Caco-2 (cell line): Measurements from ENCODE around the gene PPA2. TPM values are rescaled to one million over a fixed set of nuclear protein-coding genes. Genes with fewer than 3 reads are reported as not detected.

Experiments used
- BruUV-seq: library from RNA; stranded (reverse); fragments of 400-500 nt; replicated peaks from 2 replicates; lab custom pipeline; 2021; lab: Mats Ljungman, UMichigan
- CTCF ChIA-PET: fragments of 300-600 bp; sonication (Branson Sonifier 250); formaldehyde crosslinking; loops from one replicate; lab custom pipeline; 2022; ENCODE audit warnings: antibody characterized with exemption; lab: Charles Lee
- POLR2A ChIA-PET: fragments of 300-600 bp; sonication (Branson Sonifier 250); formaldehyde crosslinking; loops from one replicate; lab custom pipeline; 2022; ENCODE audit warnings: antibody characterized with exemption; lab: Charles Lee
- DNase-seq, 2 experiments: peaks; one replicate each; pipeline versions ENCODE4 v3.0.0 to v3.0.0-alpha.2; 2020 to 2022
- H3K27me3 ChIP-seq: replicated peaks from 2 replicates; pipeline ENCODE4 v1.6.0; 2011; ENCODE audit warnings: low read length; ENCODE audit not compliant: control insufficient read depth, insufficient read depth
- H3K36me3 ChIP-seq: 2 replicates; pipeline ENCODE4 v1.5.1; 2011; ENCODE audit warnings: low read length; ENCODE audit not compliant: control insufficient read depth, insufficient read depth
- H3K4me1 ChIP-seq: fragments of 250-450 bp; sonication (Bioruptor Pico); 2 replicates; pipeline ENCODE4 v1.5.1; 2020; ENCODE audit warnings: mild to moderate bottlenecking
- H3K4me3 ChIP-seq: 2 replicates; pipeline ENCODE4 v1.5.1; 2011; ENCODE audit warnings: low read depth, mild to moderate bottlenecking, control low read depth, low read length
- H3K9me3 ChIP-seq: fragments of 250-450 bp; sonication (Bioruptor Pico); 2 replicates; pipeline ENCODE4 v1.5.1; 2020; ENCODE audit warnings: mild to moderate bottlenecking, moderate library complexity
- H3K27ac Mint-ChIP-seq: one replicate; pipeline ENCODE4 v1.8.0; 2022; ENCODE audit warnings: mixed read lengths; ENCODE audit not compliant: unreplicated experiment
- H3K27me3 Mint-ChIP-seq: one replicate; pipeline ENCODE4 v1.8.0; 2022; ENCODE audit warnings: mixed read lengths; ENCODE audit not compliant: insufficient read depth, unreplicated experiment
- H3K36me3 Mint-ChIP-seq: one replicate; pipeline ENCODE4 v1.8.0; 2022; ENCODE audit warnings: mild to moderate bottlenecking, mixed read lengths; ENCODE audit not compliant: insufficient read depth, unreplicated experiment
- H3K4me1 Mint-ChIP-seq: one replicate; pipeline ENCODE4 v1.8.0; 2022; ENCODE audit warnings: low read depth, mixed read lengths; ENCODE audit not compliant: unreplicated experiment
- H3K4me3 Mint-ChIP-seq: one replicate; pipeline ENCODE4 v1.8.0; 2022; ENCODE audit warnings: mild to moderate bottlenecking, moderate library complexity, mixed read lengths; ENCODE audit not compliant: unreplicated experiment
- H3K9me3 Mint-ChIP-seq: one replicate; pipeline ENCODE4 v1.8.0; 2022; ENCODE audit warnings: mixed read lengths; ENCODE audit not compliant: unreplicated experiment
- intact Hi-C: fragments of 100-400 bp; cut with micrococcal nuclease; formaldehyde crosslinking; loops from one replicate; pipeline ENCODE4 v1.10.0; 2022; ENCODE audit not compliant: unreplicated experiment
- total RNA-seq: library from RNA; stranded (reverse); gene quantifications from 2 replicates; pipeline ENCODE4 v1.2.3, GENCODE V29; 2022
- TF ChIP-seq, protein P1 (sequence below), 2 experiments: fragments of 200-600 bp in 1 of 2; IDR thresholded peaks; 1 replicate in 1 of 2; 2 replicates in 1 of 2; pipeline versions ENCODE4 v1.5.1 to v1.8.0; 2011 to 2022; ENCODE audit warnings: antibody characterized with exemption in 1 of 2, control low read depth in 1 of 2, inconsistent platforms in 1 of 2, low read depth in 1 of 2, low read length in 1 of 2, mild to moderate bottlenecking in 1 of 2, moderate library complexity in 1 of 2; ENCODE audit not compliant: insufficient read depth in 1 of 2, severe bottlenecking in 1 of 2, unreplicated experiment in 1 of 2

PPA2 gene
- total RNA-seq, 1 experiment from 2014 or later, result 85.4 TPM

GRCh38 chr4:105399532-105400161 lies 74.2 kb downstream of the PPA2 start:
- Histone ChIP-seq H3K27me3 (no peaks in the 10 kb centered on the region), H3K4me3 (no peak overlapping the region), H3K4me1 (no peaks in the 10 kb centered on the region), H3K36me3 (no peaks in the 10 kb centered on the region), H3K9me3 (no peaks in the 10 kb centered on the region)
- H3K4me1 Mint-ChIP-seq, result no peaks in the 10 kb centered on the region
- intact Hi-C loops, result loop anchor here (5.0 kb wide), 1 partner anchor 73 kb away; the partner anchor contains the start of gene PPA2
- no peaks in the 10 kb centered on the region for H3K36me3 Mint-ChIP-seq
- ChIA-PET CTCF (no interaction called here), POLR2A (no interaction called here)
- H3K27ac Mint-ChIP-seq, result no peak overlapping the region
- TF ChIP-seq, protein P1, sequence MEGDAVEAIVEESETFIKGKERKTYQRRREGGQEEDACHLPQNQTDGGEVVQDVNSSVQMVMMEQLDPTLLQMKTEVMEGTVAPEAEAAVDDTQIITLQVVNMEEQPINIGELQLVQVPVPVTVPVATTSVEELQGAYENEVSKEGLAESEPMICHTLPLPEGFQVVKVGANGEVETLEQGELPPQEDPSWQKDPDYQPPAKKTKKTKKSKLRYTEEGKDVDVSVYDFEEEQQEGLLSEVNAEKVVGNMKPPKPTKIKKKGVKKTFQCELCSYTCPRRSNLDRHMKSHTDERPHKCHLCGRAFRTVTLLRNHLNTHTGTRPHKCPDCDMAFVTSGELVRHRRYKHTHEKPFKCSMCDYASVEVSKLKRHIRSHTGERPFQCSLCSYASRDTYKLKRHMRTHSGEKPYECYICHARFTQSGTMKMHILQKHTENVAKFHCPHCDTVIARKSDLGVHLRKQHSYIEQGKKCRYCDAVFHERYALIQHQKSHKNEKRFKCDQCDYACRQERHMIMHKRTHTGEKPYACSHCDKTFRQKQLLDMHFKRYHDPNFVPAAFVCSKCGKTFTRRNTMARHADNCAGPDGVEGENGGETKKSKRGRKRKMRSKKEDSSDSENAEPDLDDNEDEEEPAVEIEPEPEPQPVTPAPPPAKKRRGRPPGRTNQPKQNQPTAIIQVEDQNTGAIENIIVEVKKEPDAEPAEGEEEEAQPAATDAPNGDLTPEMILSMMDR (IDR thresholded peaks at IDR 0.05; ENCODE audit: insufficient read depth in 1 of 2, low read depth in 1 of 2, low read length in 1 of 2, severe bottlenecking in 1 of 2, unreplicated experiment in 1 of 2), result no peak
- no peaks in the 10 kb centered on the region for H3K27me3 Mint-ChIP-seq
- no peaks in the 10 kb centered on the region for H3K9me3 Mint-ChIP-seq
- DNase-seq, result no peak
- no TSS peak for BruUV-seq
- no peak overlapping the region for H3K4me3 Mint-ChIP-seq

DNA sequence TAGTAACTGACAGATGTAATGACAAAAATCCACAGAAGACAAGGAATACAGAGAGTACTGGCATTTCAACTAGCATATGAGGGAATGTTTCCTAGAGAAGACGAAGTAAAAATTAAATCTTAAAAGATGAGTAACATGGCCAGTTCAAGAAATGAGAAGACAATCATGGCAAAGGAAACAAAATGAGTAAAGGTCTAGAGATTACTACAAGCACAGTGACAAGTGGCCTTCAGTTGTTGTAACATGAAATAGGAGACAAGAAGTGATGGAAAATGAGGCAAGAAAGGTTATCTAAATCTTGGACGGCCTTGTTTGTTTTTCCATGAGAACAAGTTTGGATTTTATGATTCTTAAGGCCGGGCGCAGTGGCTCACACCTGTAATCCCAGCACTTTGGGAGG lies 81.0 kb downstream of the PPA2 start:
- POLR2A ChIA-PET, result no interaction called here

GRCh38 chr4:105389167-105389566 lies 84.7 kb downstream of the PPA2 start:
- Mint-ChIP-seq H3K9me3 (no peaks in the 10 kb centered on the region), H3K4me1 (no peaks in the 10 kb centered on the region), H3K27me3 (no peaks in the 10 kb centered on the region), H3K27ac (no peak overlapping the region), H3K36me3 (no peaks in the 10 kb centered on the region), H3K4me3 (no peak overlapping the region)
- Histone ChIP-seq H3K27me3 (no peaks in the 10 kb centered on the region), H3K4me3 (no peak overlapping the region), H3K36me3 (no peaks in the 10 kb centered on the region), H3K4me1 (no peaks in the 10 kb centered on the region), H3K9me3 (no peaks in the 10 kb centered on the region)
- CTCF ChIA-PET, result no interaction called here
- BruUV-seq, result no TSS peak
- POLR2A ChIA-PET, result no interaction called here
- DNase-seq, result no peak
- TF ChIP-seq, protein P1 (IDR thresholded peaks at IDR 0.05; ENCODE audit: insufficient read depth in 1 of 2, low read depth in 1 of 2, low read length in 1 of 2, severe bottlenecking in 1 of 2, unreplicated experiment in 1 of 2), result no peak
- intact Hi-C loops, result no loop called here

More for the DNA sequence above, 81.0 kb downstream of the PPA2 start:
- no peaks in the 10 kb centered on the region for H3K27me3 Mint-ChIP-seq
- no peak overlapping the region for H3K4me3 Mint-ChIP-seq
- no TSS peak for BruUV-seq
- DNase-seq, result no peak
- CTCF ChIA-PET, result no interaction called here
- H3K27ac Mint-ChIP-seq, result no peak overlapping the region
- TF ChIP-seq, protein P1 (IDR thresholded peaks at IDR 0.05; ENCODE audit: insufficient read depth in 1 of 2, low read depth in 1 of 2, low read length in 1 of 2, severe bottlenecking in 1 of 2, unreplicated experiment in 1 of 2), result no peak
- Histone ChIP-seq H3K36me3 (no peaks in the 10 kb centered on the region), H3K9me3 (no peaks in the 10 kb centered on the region), H3K4me3 (no peak overlapping the region), H3K4me1 (no peaks in the 10 kb centered on the region), H3K27me3 (no peaks in the 10 kb centered on the region)
- H3K9me3 Mint-ChIP-seq, result no peaks in the 10 kb centered on the region
- H3K4me1 Mint-ChIP-seq, result no peaks in the 10 kb centered on the region
- intact Hi-C loops, result no loop called here
- H3K36me3 Mint-ChIP-seq, result no peaks in the 10 kb centered on the region
